ENCODE results near the gene UBE3A.

UBE3A gene

DNA sequence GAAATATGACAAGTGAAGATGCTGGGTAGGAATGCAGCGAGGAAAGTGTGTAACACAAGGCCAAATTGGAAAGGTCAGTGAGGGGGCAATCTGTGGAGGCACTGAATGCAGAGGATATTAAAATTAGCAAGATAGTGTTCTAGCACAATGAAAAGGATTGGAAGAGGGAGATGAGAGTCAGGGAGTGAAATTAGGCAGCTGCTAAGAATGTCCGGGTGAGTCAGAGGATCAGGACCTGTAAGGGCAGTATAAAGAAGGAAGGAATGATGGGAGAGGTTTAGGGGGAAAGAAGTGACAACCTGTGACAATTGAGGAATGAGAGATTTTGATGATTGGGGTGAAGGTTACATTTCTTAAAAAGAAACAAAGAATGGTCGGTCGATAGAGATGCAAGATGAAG, 103.5 kb downstream of the UBE3A start:
- no peak overlapping the region for H3K4me3 ChIP-seq (ENCODE audit: low read depth, low read length)

- no peak overlapping the region for H3K4me3 ChIP-seq (ENCODE audit: low read depth, low read length)
Measured at GRCh38 chr15:25333049-25333448, 105.8 kb downstream of the UBE3A start.

- no peak overlapping the region for H3K4me3 ChIP-seq (ENCODE audit: low read depth, low read length)
Measured at GRCh38 chr15:25332306-25332705, 106.5 kb downstream of the UBE3A start.

- H3K4me3 ChIP-seq (ENCODE audit: low read depth, low read length): no peak overlapping the region
Measured at GRCh38 chr15:25331860-25332259, 107.0 kb downstream of the UBE3A start.

GRCh38 chr15:25331404-25331803, 107.4 kb downstream of the UBE3A start:
- no peak overlapping the region for H3K4me3 ChIP-seq (ENCODE audit: low read depth, low read length)

DNA sequence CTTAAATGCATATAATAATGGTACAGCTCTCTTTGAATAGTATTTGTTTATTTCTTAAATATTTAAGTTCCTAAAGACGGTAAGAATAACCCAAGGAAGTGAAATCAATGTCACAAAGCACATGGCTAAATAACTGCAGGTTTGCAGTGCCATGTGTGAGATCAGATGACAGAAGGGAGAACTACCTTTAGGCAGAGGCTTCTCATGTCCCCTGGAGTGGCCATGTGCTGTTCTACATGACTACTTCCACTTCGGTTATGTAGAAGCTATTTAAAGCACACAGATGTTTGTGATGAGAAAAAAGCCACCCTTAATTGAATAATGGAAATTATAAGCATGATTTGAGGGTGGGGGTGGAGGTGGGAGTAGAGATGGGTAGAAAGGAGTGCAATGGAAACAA, 109.1 kb downstream of the UBE3A start:
- no peak overlapping the region for H3K4me3 ChIP-seq (ENCODE audit: low read depth, low read length)

- H3K4me3 ChIP-seq (ENCODE audit: low read depth, low read length): no peak overlapping the region
Measured at GRCh38 chr15:25327686-25328085, 111.1 kb downstream of the UBE3A start.

GRCh38 chr15:25325187-25325586, 113.6 kb downstream of the UBE3A start:
- H3K4me3 ChIP-seq (ENCODE audit: low read depth, low read length): no peak overlapping the region

DNA sequence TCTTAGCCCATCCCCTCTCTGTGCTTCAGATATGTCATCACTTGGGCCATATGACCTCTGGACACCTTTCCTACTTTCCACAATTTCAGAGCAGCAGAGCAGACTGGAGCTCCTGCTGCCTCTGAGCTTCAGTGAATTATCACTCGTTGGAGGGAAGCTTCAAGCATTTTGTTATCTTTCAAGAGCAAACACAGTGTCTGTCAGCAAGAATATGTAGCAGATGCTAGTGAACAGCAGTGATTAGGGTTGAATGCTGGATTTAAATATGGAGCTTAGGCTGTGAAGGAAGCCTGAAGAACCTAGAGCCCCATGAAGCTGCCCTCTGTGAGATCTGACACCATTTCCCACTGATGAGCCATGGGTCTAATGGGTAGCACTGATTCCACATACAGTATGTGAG, 115.4 kb downstream of the UBE3A start:
- H3K4me3 ChIP-seq (ENCODE audit: low read depth, low read length): no peak overlapping the region

DNA sequence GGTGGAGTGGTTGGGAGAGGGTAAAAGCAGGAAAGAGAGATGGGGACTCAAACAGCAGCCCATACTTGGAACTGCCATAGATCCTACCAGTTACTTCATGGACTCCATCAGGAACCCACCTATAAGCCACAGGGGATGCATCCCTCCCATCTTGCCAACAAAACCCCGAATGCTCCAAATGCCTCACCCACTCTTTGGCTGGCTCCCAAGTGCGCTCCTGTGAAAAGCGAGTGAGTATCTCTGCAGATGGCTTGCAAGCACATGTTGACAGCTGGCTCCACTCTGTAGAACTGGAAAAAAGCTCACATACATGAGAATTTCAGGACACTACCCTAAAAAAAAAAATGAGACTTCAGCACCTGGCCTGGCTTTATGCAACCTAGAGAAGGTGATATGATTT, 151.0 kb downstream of the UBE3A start:
- no peak overlapping the region for H3K4me3 ChIP-seq (ENCODE audit: low read depth, low read length)
